SK-N-SH (cell line): ENCODE results near the gene USP31.

Experiments used
- POLR2AphosphoS5 ChIP-seq: IDR thresholded peaks from 2 replicates; pipeline ENCODE4 v1.6.1; 2012; ENCODE audit warnings: low read depth, low read length
- TAF1 ChIP-seq: IDR thresholded peaks from 2 replicates; pipeline ENCODE4 v1.6.1; 2012; ENCODE audit warnings: low read depth, mild to moderate bottlenecking, low read length, moderate library complexity, borderline replicate concordance
- TF ChIP-seq, protein P1 (sequence below): fragments of 200-600 bp; sonication (generic); IDR thresholded peaks from 2 replicates; pipeline ENCODE4 v1.6.1; 2017; ENCODE audit warnings: antibody characterized with exemption, mild to moderate bottlenecking, moderate library complexity
- TF ChIP-seq, protein P2 (sequence below): IDR thresholded peaks from 2 replicates; pipeline ENCODE4 v1.6.1; 2012; ENCODE audit warnings: mild to moderate bottlenecking, low read depth, low read length, moderate library complexity

DNA sequence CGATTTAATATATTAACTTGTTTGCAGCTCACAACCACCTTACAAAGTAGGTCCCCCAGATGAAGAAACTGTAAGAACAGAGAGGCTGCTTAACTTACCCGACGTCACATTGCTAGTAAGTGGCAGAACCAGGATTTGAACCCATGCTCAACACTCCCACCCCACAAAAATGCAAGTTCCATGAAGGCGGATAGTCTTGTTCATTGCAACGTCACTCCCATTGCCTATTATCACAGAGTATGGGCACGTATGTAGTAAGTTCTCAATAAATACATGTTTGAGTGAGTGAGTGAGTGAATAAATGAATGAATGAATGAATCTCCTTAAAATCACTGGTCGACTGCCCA is 1.1 kb downstream of the USP31 start:
- TF ChIP-seq, protein P1, sequence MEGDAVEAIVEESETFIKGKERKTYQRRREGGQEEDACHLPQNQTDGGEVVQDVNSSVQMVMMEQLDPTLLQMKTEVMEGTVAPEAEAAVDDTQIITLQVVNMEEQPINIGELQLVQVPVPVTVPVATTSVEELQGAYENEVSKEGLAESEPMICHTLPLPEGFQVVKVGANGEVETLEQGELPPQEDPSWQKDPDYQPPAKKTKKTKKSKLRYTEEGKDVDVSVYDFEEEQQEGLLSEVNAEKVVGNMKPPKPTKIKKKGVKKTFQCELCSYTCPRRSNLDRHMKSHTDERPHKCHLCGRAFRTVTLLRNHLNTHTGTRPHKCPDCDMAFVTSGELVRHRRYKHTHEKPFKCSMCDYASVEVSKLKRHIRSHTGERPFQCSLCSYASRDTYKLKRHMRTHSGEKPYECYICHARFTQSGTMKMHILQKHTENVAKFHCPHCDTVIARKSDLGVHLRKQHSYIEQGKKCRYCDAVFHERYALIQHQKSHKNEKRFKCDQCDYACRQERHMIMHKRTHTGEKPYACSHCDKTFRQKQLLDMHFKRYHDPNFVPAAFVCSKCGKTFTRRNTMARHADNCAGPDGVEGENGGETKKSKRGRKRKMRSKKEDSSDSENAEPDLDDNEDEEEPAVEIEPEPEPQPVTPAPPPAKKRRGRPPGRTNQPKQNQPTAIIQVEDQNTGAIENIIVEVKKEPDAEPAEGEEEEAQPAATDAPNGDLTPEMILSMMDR: no peak
- TF ChIP-seq, protein P2, sequence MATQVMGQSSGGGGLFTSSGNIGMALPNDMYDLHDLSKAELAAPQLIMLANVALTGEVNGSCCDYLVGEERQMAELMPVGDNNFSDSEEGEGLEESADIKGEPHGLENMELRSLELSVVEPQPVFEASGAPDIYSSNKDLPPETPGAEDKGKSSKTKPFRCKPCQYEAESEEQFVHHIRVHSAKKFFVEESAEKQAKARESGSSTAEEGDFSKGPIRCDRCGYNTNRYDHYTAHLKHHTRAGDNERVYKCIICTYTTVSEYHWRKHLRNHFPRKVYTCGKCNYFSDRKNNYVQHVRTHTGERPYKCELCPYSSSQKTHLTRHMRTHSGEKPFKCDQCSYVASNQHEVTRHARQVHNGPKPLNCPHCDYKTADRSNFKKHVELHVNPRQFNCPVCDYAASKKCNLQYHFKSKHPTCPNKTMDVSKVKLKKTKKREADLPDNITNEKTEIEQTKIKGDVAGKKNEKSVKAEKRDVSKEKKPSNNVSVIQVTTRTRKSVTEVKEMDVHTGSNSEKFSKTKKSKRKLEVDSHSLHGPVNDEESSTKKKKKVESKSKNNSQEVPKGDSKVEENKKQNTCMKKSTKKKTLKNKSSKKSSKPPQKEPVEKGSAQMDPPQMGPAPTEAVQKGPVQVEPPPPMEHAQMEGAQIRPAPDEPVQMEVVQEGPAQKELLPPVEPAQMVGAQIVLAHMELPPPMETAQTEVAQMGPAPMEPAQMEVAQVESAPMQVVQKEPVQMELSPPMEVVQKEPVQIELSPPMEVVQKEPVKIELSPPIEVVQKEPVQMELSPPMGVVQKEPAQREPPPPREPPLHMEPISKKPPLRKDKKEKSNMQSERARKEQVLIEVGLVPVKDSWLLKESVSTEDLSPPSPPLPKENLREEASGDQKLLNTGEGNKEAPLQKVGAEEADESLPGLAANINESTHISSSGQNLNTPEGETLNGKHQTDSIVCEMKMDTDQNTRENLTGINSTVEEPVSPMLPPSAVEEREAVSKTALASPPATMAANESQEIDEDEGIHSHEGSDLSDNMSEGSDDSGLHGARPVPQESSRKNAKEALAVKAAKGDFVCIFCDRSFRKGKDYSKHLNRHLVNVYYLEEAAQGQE: no peak
- TF ChIP-seq TAF1 (no peak), POLR2AphosphoS5 (no peak)
